ENCODE data around the gene ZNF564. TPM values are rescaled to one million over a fixed set of nuclear protein-coding genes. Genes with fewer than 3 reads are reported as not detected.
"Not testable (repeated sequence)": the region's sequence is repeated elsewhere in the genome, so short reads cannot be mapped to it uniquely, and the experiment has no call there.

Gene ZNF564
- total RNA-seq, 2 donors from 2014 or later, result 17.6 to 17.9 TPM

DNA sequence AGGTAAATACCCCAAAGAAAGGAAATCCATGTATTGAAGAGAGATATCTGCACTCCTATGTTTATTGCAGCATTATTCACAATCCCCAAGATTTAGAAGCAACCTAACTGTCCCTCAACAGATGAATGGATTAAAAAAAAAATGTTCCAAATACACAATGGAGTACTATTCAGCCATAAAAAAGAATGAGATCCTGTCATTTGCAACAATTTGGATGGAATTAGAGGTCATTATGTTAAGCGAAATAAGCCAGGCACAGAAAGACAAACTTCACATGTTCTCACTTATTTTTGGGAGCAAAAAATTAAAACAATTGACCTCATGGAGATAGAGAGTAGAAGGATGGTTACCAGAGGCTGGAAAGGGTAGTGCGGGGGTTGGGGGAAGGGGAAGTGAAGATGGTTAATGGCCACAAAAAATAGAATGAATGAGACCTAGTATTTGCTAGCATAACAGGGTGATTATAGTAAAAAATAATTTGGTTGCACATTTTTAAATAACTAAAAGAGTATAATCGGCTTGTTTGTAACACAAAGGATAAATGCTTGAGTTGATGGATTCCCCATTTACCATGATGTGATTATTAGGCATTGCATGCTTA, 56.9 kb downstream of the ZNF564 start:
- 96% methylated on average over 3 of the region's 3 CpGs for WGBS

DNA sequence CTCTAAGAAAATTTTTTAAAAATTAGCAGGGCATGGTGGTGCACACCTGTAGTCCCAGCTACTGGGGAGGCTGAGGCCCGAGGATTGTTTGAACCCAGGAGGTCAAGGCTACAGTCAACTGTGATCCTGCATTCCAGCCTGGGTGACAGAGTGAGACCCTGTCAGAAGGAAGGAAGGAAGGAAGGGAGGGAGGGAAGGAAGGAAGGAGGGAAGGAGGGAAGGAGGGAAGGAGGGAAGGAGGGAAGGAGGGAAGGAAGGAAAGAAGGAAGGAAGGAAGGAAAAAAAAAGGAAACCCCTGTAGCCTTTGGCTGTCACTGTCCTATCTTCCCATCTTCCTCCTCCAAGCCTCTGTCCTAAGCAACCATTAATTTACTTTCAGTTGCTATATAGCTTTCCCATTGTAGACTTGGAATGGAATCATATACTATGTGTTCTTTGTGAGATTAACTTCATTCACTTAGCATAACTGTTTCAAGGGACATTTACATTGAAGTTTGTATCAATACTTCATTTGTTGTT, 65.0 kb downstream of the ZNF564 start:
- DNase-seq (ENCODE audit: low spot score), result not testable (repeated sequence)
- 94% methylated on average over 1 of the region's 1 CpG for WGBS

More for the DNA sequence above, 56.9 kb downstream of the ZNF564 start:
- intact Hi-C loops (cut with DNase I), result no loop called here
- no peak for DNase-seq (ENCODE audit: low spot score)
- Histone ChIP-seq H3K4me3 (peak overlapping the region in 1 of 2 donors; percentile 74), H3K27me3 (replicated peaks; ENCODE audit: insufficient read depth) (no peaks in the 10 kb centered on the region), H3K36me3 (no peaks in the 10 kb centered on the region), H3K4me1 (replicated peaks) (no peaks in the 10 kb centered on the region), H3K27ac (peak overlapping the region; percentile 88 to 93), H3K9me3 (no peaks in the 10 kb centered on the region)
- no peak for TF ChIP-seq POLR2AphosphoS5 (IDR thresholded peaks at IDR 0.05)
- TF ChIP-seq POLR2A (IDR thresholded peaks at IDR 0.05), result no peak
- no peak for TF ChIP-seq CTCF (IDR thresholded peaks at IDR 0.05)

DNA sequence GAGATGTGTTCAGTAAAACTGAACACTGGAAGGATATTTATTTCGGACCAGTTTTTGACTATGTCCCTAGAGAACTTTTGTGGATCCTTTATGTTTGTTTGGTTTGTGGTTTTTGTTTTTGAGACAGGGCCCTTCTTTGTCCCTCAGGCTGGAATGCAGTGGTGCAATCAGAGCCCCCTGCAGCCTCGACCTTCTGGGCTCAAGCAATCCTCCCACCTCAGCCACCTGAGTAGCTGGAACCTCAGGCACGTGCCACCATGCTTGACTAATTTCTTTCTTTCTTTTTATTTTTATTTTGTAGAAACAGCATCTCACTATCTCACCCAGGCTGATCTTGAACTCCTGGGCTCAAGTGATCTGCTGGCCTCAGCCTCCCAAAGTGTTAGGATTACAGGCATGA, 65.7 kb downstream of the ZNF564 start:
- 70% methylated on average over 3 of the region's 3 CpGs for WGBS
- no peak for TF ChIP-seq POLR2A (IDR thresholded peaks at IDR 0.05)
- TF ChIP-seq CTCF (IDR thresholded peaks at IDR 0.05), result no peak
- no peak for TF ChIP-seq POLR2AphosphoS5 (IDR thresholded peaks at IDR 0.05)
- H3K36me3 ChIP-seq, result no peaks in the 10 kb centered on the region
- H3K4me1 ChIP-seq (replicated peaks), result no peaks in the 10 kb centered on the region
- no peak overlapping the region for H3K27ac ChIP-seq
- no peak for DNase-seq (ENCODE audit: low spot score)
- no peaks in the 10 kb centered on the region for H3K9me3 ChIP-seq
- intact Hi-C loops (cut with DNase I), result no loop called here
- no peak overlapping the region for H3K4me3 ChIP-seq
- H3K27me3 ChIP-seq (replicated peaks; ENCODE audit: insufficient read depth), result no peaks in the 10 kb centered on the region

More for the DNA sequence above, 65.0 kb downstream of the ZNF564 start:
- intact Hi-C loops (cut with DNase I); H3K4me1 ChIP-seq (replicated peaks); H3K36me3 ChIP-seq; H3K4me3 ChIP-seq; H3K27me3 ChIP-seq (replicated peaks; ENCODE audit: insufficient read depth); H3K9me3 ChIP-seq; H3K27ac ChIP-seq: not testable (repeated sequence)

- no peaks in the 10 kb centered on the region for H3K9me3 ChIP-seq
- no peaks in the 10 kb centered on the region for H3K4me1 ChIP-seq (replicated peaks)
- no peaks in the 10 kb centered on the region for H3K36me3 ChIP-seq
- intact Hi-C loops (cut with DNase I), result no loop called here
- peak overlapping the region; percentile 75 to 83 for H3K27ac ChIP-seq
- peak overlapping the region; percentile 86 to 99 for H3K4me3 ChIP-seq
- TF ChIP-seq POLR2A (IDR thresholded peaks at IDR 0.05), result no peak
- TF ChIP-seq CTCF (IDR thresholded peaks at IDR 0.05), result no peak
- TF ChIP-seq POLR2AphosphoS5 (IDR thresholded peaks at IDR 0.05), result no peak
- WGBS, result 3% methylated on average over 11 of the region's 11 CpGs
- no peak for DNase-seq (ENCODE audit: low spot score)
- H3K27me3 ChIP-seq (replicated peaks; ENCODE audit: insufficient read depth), result no peaks in the 10 kb centered on the region
These were observed 66.2 kb downstream of the ZNF564 start for GRCh38 chr19:12485052-12485416.

DNA sequence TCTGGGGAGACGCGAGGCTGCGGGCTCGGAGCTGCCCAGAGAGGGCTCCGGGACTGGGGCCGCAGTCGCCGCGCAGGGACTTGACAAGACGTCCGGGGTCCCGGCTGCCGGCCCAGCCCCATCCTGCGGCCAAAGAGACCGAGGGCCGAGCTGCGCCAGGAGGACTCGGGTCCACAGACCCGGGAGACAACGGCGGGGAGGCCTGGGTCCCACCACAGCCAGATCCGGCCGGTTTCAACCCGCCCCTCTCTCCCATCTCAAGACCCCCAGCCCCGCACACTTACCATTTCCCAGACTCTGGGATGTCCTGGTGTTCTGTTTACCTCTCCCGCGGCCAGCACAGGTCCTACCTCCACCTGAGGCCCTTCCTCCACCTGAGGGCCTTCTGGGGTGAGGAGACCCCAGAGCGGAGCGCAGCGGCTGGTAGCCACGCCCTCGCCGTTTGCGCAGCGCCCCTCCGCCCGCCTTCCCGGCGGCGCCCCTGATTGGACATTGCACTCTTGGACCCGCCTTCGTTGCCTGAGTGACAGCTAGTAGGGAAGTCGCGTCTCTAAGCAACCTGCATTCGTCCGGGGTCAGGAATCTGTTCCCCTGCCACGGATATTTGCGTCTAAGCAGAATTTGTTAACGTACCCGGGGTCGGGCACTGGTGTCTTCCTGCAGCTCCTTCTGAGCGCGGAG, 66.8 kb downstream of the ZNF564 start, which contains the start of gene ZNF709:
TSS of gene ZNF709 (minus strand) at position 446 of the 681 bp plus-strand sequence. CDS start at position 287, 159 bp downstream.
- Histone ChIP-seq H3K27ac (peak within 1 kb of the TSS; percentile 75 to 83), H3K27me3 (replicated peaks; ENCODE audit: insufficient read depth) (no peaks in the 10 kb centered on the region), H3K36me3 (no peaks in the 10 kb centered on the region), H3K4me3 (peak within 1 kb of the TSS; percentile 86 to 99), H3K9me3 (no peaks in the 10 kb centered on the region), H3K4me1 (replicated peaks) (no peaks in the 10 kb centered on the region)
- WGBS, result 0% methylated on average over 34 of the region's 53 CpGs
- intact Hi-C loops (cut with DNase I), result loop anchor here (1.0 kb wide), 1 partner anchor 11 kb away; no protein-coding TSS in a partner anchor
- TF ChIP-seq POLR2A (IDR thresholded peaks at IDR 0.05), result peak; percentile 81
- TF ChIP-seq POLR2AphosphoS5 (IDR thresholded peaks at IDR 0.05), result peak; percentile 91
- no peak for TF ChIP-seq CTCF (IDR thresholded peaks at IDR 0.05)
- peak; percentile 93 for DNase-seq (ENCODE audit: low spot score)
